GM21786 (cell line): ENCODE results near the gene AKAP6.
"Not testable (repeated sequence)": the region's sequence is repeated elsewhere in the genome, so short reads cannot be mapped to it uniquely, and the experiment has no call there.

Experiments used
- ATAC-seq: cut with Tn5 transposase; IDR thresholded peaks from one replicate; pipeline ENCODE4 v1.9.1; 2021; ENCODE audit not compliant: unreplicated experiment

The AKAP6 gene

GRCh38 chr14:32576088-32576795, 247.1 kb downstream of the AKAP6 start:
- peak; percentile 67 for ATAC-seq

- ATAC-seq: no peak
These were observed 247.9 kb downstream of the AKAP6 start for GRCh38 chr14:32576977-32577376.

- no peak for ATAC-seq
These were observed 249.1 kb downstream of the AKAP6 start for GRCh38 chr14:32578181-32578580.

- not testable (repeated sequence) for ATAC-seq
These were observed 254.3 kb downstream of the AKAP6 start for GRCh38 chr14:32583427-32583826.

- ATAC-seq: no peak
These were observed 255.0 kb downstream of the AKAP6 start for GRCh38 chr14:32584079-32584478.

- no peak for ATAC-seq
These were observed 258.4 kb downstream of the AKAP6 start for GRCh38 chr14:32587461-32587860.

- no peak for ATAC-seq
These were observed 259.6 kb downstream of the AKAP6 start for GRCh38 chr14:32588448-32589320.

- no peak for ATAC-seq
These were observed 261.1 kb downstream of the AKAP6 start for GRCh38 chr14:32590157-32590556.

GRCh38 chr14:32593290-32593942, 264.3 kb downstream of the AKAP6 start:
- no peak for ATAC-seq

- ATAC-seq: no peak
These were observed 265.7 kb downstream of the AKAP6 start for GRCh38 chr14:32594766-32595165.

- no peak for ATAC-seq
These were observed 266.4 kb downstream of the AKAP6 start for GRCh38 chr14:32595497-32595896.

- no peak for ATAC-seq
These were observed 267.3 kb downstream of the AKAP6 start for GRCh38 chr14:32596390-32596789.

GRCh38 chr14:32597771-32598170, 268.7 kb downstream of the AKAP6 start:
- ATAC-seq: no peak

GRCh38 chr14:32601069-32601468, 272.0 kb downstream of the AKAP6 start:
- no peak for ATAC-seq

- ATAC-seq: no peak
These were observed 272.8 kb downstream of the AKAP6 start for GRCh38 chr14:32601906-32602305.

- ATAC-seq: no peak
These were observed 273.6 kb downstream of the AKAP6 start for GRCh38 chr14:32602699-32603098.

- ATAC-seq: no peak
These were observed 275.0 kb downstream of the AKAP6 start for GRCh38 chr14:32603992-32604565.

- no peak for ATAC-seq
These were observed 277.2 kb downstream of the AKAP6 start for GRCh38 chr14:32606301-32606700.

GRCh38 chr14:32607399-32607798, 278.3 kb downstream of the AKAP6 start:
- ATAC-seq: no peak

GRCh38 chr14:32608857-32609256, 279.8 kb downstream of the AKAP6 start:
- ATAC-seq: no peak

GRCh38 chr14:32609388-32609787, 280.3 kb downstream of the AKAP6 start:
- ATAC-seq: no peak
